ENCODE results near the gene SAYSD1.

- TF ChIP-seq CTCF (IDR thresholded peaks at IDR 0.05) (no peak), POLR2A (IDR thresholded peaks at IDR 0.05) (no peak)
These were observed 42.5 kb upstream of the SAYSD1 start for GRCh38 chr6:39157511-39157910.
